Ascending aorta (tissue), 2 donors: ENCODE data around the gene TMEM208. TPM values are rescaled to one million over a fixed set of nuclear protein-coding genes. Genes with fewer than 3 reads are reported as not detected.

ENCODE experiments used
- DNase-seq, 2 donors: peaks; one replicate each; pipeline ENCODE4 v3.0.0-alpha.2; 2019; ENCODE audit warnings: low spot score in 2 of 2
- H3K27ac ChIP-seq, 2 donors: fragments of 200-600 bp; sonication (generic); one replicate each; pipeline ENCODE4 v1.5.1; 2016 to 2017; ENCODE audit warnings: mild to moderate bottlenecking in 1 of 2
- H3K27me3 ChIP-seq: fragments of 200-600 bp; sonication (generic); one replicate; pipeline ENCODE4 v1.5.1; 2017
- H3K36me3 ChIP-seq, 2 donors: fragments of 200-600 bp; sonication (generic); one replicate each; pipeline ENCODE4 v1.5.1; 2016
- H3K4me1 ChIP-seq, 2 donors: fragments of 200-600 bp; sonication (generic); one replicate each; pipeline ENCODE4 v1.5.1; 2016 to 2017; ENCODE audit warnings: mild to moderate bottlenecking in 1 of 2
- H3K4me3 ChIP-seq, 2 donors: fragments of 200-600 bp; sonication (generic); one replicate each; pipeline ENCODE4 v1.5.1; 2016 to 2017; ENCODE audit warnings: mild to moderate bottlenecking in 1 of 2
- H3K9me3 ChIP-seq, 2 donors: fragments of 200-600 bp; sonication (generic); one replicate each; pipeline ENCODE4 v1.5.1; 2016
- CTCF ChIP-seq, 3 experiments: fragments of 200-600 bp in 2 of 3; fragments of 450-650 bp in 1 of 3; sonication (generic) in 2 of 3; IDR thresholded peaks; one replicate each; pipeline ENCODE4 v1.5.1; 2016 to 2019; ENCODE audit warnings: antibody characterized with exemption in 3 of 3, mild to moderate bottlenecking in 1 of 3, moderate library complexity in 1 of 3
- intact Hi-C: fragments of 100-400 bp; cut with DNase I; formaldehyde crosslinking; loops from one replicate; pipeline ENCODE4 v1.15.1; 2023
- total RNA-seq: library from RNA; depleted of rRNA; stranded (reverse); fragments of >200 nt; gene quantifications from one replicate; pipeline ENCODE4 v1.1.0, GENCODE V29; 2016

Gene TMEM208
- total RNA-seq, 1 donor from 2014 or later: 8.3 TPM

GRCh38 chr16:67199011-67199807, 27.7 kb upstream of the TMEM208 start, which contains the start of gene ELMO3:
Gene ELMO3 (plus strand): TSS chr16:67199131. CDS start chr16:67199327, 196 bp downstream.
- Histone ChIP-seq H3K27ac (no peak within 1 kb of the TSS), H3K4me1 (peaks cover 0 to 3% of the 10 kb centered on the region in 2 donors), H3K36me3 (peaks cover 60 to 76% of the 10 kb centered on the region in 2 donors), H3K4me3 (no peak within 1 kb of the TSS), H3K9me3 (no peaks in the 10 kb centered on the region), H3K27me3 (no peaks in the 10 kb centered on the region)
- intact Hi-C loops: no loop called here
- no peak for DNase-seq
- no peak for TF ChIP-seq CTCF (IDR thresholded peaks at IDR 0.05)

DNA sequence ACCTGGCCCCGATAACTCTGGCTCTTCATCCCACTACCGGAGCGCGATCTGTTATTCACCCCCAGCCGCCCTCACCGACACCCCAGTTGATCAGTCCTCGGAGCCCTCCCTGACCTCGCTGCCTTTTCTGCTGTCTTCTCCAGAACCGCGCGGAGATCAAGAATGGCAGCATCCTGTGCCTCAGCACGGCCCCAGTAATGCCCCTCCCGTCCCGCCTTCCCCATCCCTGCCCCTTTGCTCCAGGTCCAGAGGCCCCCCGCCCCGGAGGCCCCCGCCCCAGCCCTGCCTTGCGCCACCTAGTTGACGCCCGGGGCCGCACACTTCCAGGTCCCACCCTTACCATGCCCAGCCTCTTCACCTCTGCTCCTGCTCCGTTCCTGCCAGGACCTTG, 27.1 kb upstream of the TMEM208 start:
- peaks cover 0 to 3% of the 10 kb centered on the region in 2 donors for H3K4me1 ChIP-seq
- H3K27me3 ChIP-seq: no peaks in the 10 kb centered on the region
- intact Hi-C loops: no loop called here
- H3K36me3 ChIP-seq: peaks cover 56 to 71% of the 10 kb centered on the region in 2 donors
- H3K9me3 ChIP-seq: no peaks in the 10 kb centered on the region
- no peak overlapping the region for H3K27ac ChIP-seq
- TF ChIP-seq CTCF (IDR thresholded peaks at IDR 0.05): no peak
- no peak for DNase-seq
- no peak overlapping the region for H3K4me3 ChIP-seq

DNA sequence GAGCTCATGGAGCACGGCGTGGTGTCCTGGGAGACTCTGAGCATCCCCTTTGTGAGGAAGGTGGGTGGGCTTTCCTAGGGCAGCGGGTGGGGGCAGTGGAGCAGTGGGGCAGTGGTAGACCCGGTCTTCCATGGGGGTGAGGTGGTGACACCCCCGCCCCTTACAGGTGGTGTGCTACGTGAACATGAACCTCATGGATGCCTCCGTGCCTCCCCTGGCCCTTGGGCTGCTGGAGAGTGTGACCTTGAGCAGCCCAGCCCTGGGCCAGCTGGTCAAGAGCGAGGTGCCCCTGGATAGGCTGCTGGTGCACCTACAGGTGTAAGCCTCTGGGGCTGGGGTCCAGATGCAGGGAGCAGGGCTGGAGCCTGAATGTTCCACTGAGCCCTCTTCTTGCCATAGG, 26.4 kb upstream of the TMEM208 start:
- no peaks in the 10 kb centered on the region for H3K9me3 ChIP-seq
- no peaks in the 10 kb centered on the region for H3K27me3 ChIP-seq
- peaks cover 0 to 3% of the 10 kb centered on the region in 2 donors for H3K4me1 ChIP-seq
- no peak overlapping the region for H3K4me3 ChIP-seq
- no peak overlapping the region for H3K27ac ChIP-seq
- intact Hi-C loops: no loop called here
- no peak for DNase-seq
- peaks cover 49 to 64% of the 10 kb centered on the region in 2 donors for H3K36me3 ChIP-seq
- TF ChIP-seq CTCF (IDR thresholded peaks at IDR 0.05): no peak

DNA sequence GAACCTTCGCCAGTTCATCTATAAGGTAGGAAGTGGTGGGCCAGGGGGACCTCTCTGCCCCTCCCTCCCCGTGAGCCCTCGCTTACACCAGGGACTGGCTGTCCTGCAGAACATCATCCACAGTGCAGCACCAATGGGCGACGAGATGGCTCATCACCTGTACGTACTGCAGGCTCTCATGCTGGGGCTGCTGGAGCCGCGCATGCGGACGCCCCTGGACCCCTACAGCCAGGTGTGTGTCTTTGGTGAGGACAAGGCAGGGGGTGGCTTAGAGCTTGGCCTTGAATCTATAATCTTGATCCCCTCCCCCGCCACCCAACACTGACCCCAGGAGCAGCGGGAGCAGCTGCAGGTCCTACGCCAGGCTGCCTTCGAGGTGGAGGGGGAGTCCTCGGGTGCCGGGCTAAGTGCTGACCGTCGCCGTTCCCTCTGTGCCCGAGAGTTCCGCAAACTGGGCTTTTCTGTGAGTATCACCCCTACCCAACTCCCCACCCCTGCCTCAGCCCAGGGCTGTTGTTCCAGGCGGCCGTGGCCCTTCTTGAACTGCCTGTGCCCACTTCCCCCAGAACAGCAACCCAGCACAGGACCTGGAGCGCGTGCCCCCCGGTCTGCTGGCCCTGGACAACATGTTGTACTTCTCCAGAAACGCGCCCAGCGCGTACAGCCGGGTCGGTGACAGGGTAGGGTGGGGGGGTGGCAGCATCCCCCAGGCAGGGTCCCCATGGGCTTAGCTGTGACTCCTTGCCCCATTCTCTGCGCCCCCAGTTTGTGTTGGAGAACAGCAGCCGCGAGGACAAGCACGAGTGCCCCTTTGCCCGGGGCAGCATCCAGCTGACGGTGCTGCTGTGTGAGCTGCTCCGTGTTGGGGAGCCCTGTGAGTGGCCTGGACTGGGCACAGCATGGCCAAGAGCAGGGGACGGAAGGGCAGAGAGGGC, 25.3 kb upstream of the TMEM208 start:
- H3K9me3 ChIP-seq: no peaks in the 10 kb centered on the region
- H3K27ac ChIP-seq: no peak overlapping the region
- H3K27me3 ChIP-seq: no peaks in the 10 kb centered on the region
- peaks cover 0 to 3% of the 10 kb centered on the region in 2 donors for H3K4me1 ChIP-seq
- no peak for TF ChIP-seq CTCF (IDR thresholded peaks at IDR 0.05)
- DNase-seq: no peak
- H3K36me3 ChIP-seq: peaks cover 37 to 52% of the 10 kb centered on the region in 2 donors
- intact Hi-C loops: no loop called here
- H3K4me3 ChIP-seq: no peak overlapping the region

DNA sequence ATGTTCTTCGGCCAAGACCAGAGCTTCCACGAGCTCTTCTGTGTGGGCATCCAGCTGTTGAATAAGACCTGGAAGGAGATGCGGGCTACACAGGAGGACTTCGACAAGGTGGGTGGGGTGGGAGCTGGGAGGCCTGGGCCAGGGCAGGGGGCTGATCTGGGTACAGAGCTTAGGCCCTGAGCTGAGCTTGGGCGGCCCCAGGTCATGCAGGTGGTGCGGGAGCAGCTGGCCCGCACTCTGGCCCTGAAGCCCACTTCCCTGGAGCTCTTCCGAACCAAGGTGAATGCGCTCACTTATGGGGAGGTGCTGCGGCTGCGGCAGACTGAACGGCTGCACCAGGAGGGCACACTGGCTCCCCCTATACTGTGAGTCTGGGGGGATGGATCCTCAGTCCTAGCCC, 24.5 kb upstream of the TMEM208 start:
- no peak overlapping the region for H3K27ac ChIP-seq
- H3K27me3 ChIP-seq: no peaks in the 10 kb centered on the region
- peaks cover 30 to 51% of the 10 kb centered on the region in 2 donors for H3K36me3 ChIP-seq
- no peak for DNase-seq
- H3K4me3 ChIP-seq: no peak overlapping the region
- no peaks in the 10 kb centered on the region for H3K9me3 ChIP-seq
- intact Hi-C loops: no loop called here
- TF ChIP-seq CTCF (IDR thresholded peaks at IDR 0.05): no peak
- peaks cover 0 to 3% of the 10 kb centered on the region in 2 donors for H3K4me1 ChIP-seq
